CD14-positive monocyte (primary cell): ENCODE data around the gene SYNE1. TPM values are rescaled to one million over a fixed set of nuclear protein-coding genes. Genes with fewer than 3 reads are reported as not detected.

Experiments used
- DNase-seq, 3 donors: peaks; one replicate each; pipeline ENCODE4 v3.0.0-alpha.2; 2011 to 2022
- H2AFZ ChIP-seq: 2 replicates; pipeline ENCODE4 v1.6.0; 2012; ENCODE audit warnings: mild to moderate bottlenecking, low read depth, low read length, inconsistent platforms; ENCODE audit not compliant: insufficient read depth, poor library complexity, severe bottlenecking
- H3K27ac ChIP-seq, 2 donors: 1 replicate in 1 of 2; 2 replicates in 1 of 2; pipeline ENCODE4 v1.5.1; 2012 to 2013; ENCODE audit warnings: low read length in 2 of 2, control low read depth in 1 of 2, inconsistent platforms in 1 of 2, low read depth in 1 of 2, mild to moderate bottlenecking in 1 of 2
- H3K27me3 ChIP-seq, 2 donors: one replicate each; pipeline versions ENCODE4 v1.6.0 to v1.6.1; 2011 to 2013; ENCODE audit warnings: low read length in 2 of 2; ENCODE audit not compliant: control insufficient read depth in 2 of 2, insufficient read depth in 2 of 2
- H3K36me3 ChIP-seq, 2 donors: replicated peaks in 1 of 2; 1 replicate in 1 of 2; 2 replicates in 1 of 2; pipeline versions ENCODE4 v1.5.1 to v1.6.1; 2012 to 2013; ENCODE audit warnings: low read length in 2 of 2, control low read depth in 1 of 2, inconsistent platforms in 1 of 2, mild to moderate bottlenecking in 1 of 2; ENCODE audit not compliant: insufficient read depth in 2 of 2, control insufficient read depth in 1 of 2
- H3K4me1 ChIP-seq, 2 donors: 1 replicate in 1 of 2; 2 replicates in 1 of 2; pipeline versions ENCODE4 v1.5.1 to v1.6.1; 2012 to 2013; ENCODE audit warnings: low read length in 2 of 2, control low read depth in 1 of 2, inconsistent platforms in 1 of 2, mild to moderate bottlenecking in 1 of 2, moderate library complexity in 1 of 2; ENCODE audit not compliant: insufficient read depth in 2 of 2, control insufficient read depth in 1 of 2
- H3K4me2 ChIP-seq: replicated peaks from 2 replicates; pipeline ENCODE3; 2012; ENCODE audit warnings: low read length, moderate library complexity, mild to moderate bottlenecking; ENCODE audit not compliant: poor library complexity, severe bottlenecking; ENCODE audit errors: extremely low read depth
- H3K4me3 ChIP-seq, 3 experiments: fragments of 200-600 bp in 1 of 3; sonication (generic) in 1 of 3; replicated peaks in 1 of 3; 1 replicate in 2 of 3; 2 replicates in 1 of 3; pipeline ENCODE4 v1.5.1; 2011 to 2013; ENCODE audit warnings: low read length in 3 of 3, mild to moderate bottlenecking in 3 of 3, control low read depth in 2 of 3, low read depth in 2 of 3, inconsistent platforms in 1 of 3, moderate library complexity in 1 of 3
- H3K79me2 ChIP-seq: 2 replicates; pipeline ENCODE4 v1.6.0; 2012; ENCODE audit warnings: mild to moderate bottlenecking, control low read depth, inconsistent platforms, low read length, moderate library complexity; ENCODE audit not compliant: insufficient read depth
- H3K9ac ChIP-seq: 2 replicates; pipeline ENCODE4 v1.6.0; 2017; ENCODE audit warnings: low read length, mild to moderate bottlenecking; ENCODE audit not compliant: insufficient read depth, poor library complexity, severe bottlenecking
- H3K9me3 ChIP-seq, 2 donors: replicated peaks in 1 of 2; 1 replicate in 1 of 2; 2 replicates in 1 of 2; pipeline versions ENCODE4 v1.5.1 to v1.6.1; 2012 to 2013; ENCODE audit warnings: low read length in 2 of 2, control low read depth in 1 of 2; ENCODE audit not compliant: control insufficient read depth in 1 of 2, insufficient read depth in 1 of 2
- H4K20me1 ChIP-seq: 2 replicates; pipeline ENCODE4 v1.6.0; 2012; ENCODE audit warnings: mild to moderate bottlenecking, low read length, control low read depth, moderate library complexity; ENCODE audit not compliant: insufficient read depth
- H3K27ac Mint-ChIP-seq, 7 donors: one replicate each; pipeline ENCODE4 v1.8.0; 2020; ENCODE audit warnings: mild to moderate bottlenecking in 7 of 7, mixed read lengths in 7 of 7, moderate library complexity in 6 of 7, inconsistent platforms in 2 of 7
- H3K27me3 Mint-ChIP-seq, 3 donors: one replicate each; pipeline ENCODE4 v1.8.0; 2021 to 2022; ENCODE audit warnings: low read depth in 3 of 3, mild to moderate bottlenecking in 3 of 3, mixed read lengths in 3 of 3, moderate library complexity in 3 of 3, inconsistent platforms in 1 of 3
- H3K36me3 Mint-ChIP-seq, 2 donors: one replicate each; pipeline ENCODE4 v1.8.0; 2020; ENCODE audit warnings: mixed read lengths in 2 of 2, inconsistent platforms in 1 of 2, mild to moderate bottlenecking in 1 of 2
- H3K4me1 Mint-ChIP-seq: one replicate; pipeline ENCODE4 v1.8.0; 2020; ENCODE audit warnings: mild to moderate bottlenecking, mixed read lengths
- H3K4me3 Mint-ChIP-seq, 2 donors: one replicate each; pipeline ENCODE4 v1.8.0; 2020; ENCODE audit warnings: mild to moderate bottlenecking in 2 of 2, mixed read lengths in 2 of 2, moderate library complexity in 1 of 2
- H3K9me3 Mint-ChIP-seq, 7 donors: one replicate each; pipeline ENCODE4 v1.8.0; 2020 to 2022; ENCODE audit warnings: mixed read lengths in 7 of 7, mild to moderate bottlenecking in 6 of 7, moderate library complexity in 6 of 7, inconsistent platforms in 2 of 7
- WGBS: methylation state at CpG from one replicate; pipeline ENCODE4 v1.1.5; 2013; ENCODE audit warnings: missing lambda C conversion rate; ENCODE audit not compliant: insufficient coverage; 5-methylcytosine and 5-hydroxymethylcytosine counted together
- intact Hi-C, 2 donors: fragments of 100-400 bp; cut with micrococcal nuclease; formaldehyde crosslinking; loops; one replicate each; pipeline versions ENCODE4 v1.15.0 to v1.15.1; 2023
- polyA plus RNA-seq, 3 donors: library from polyadenylated mRNA; depleted of rRNA in 1 of 3; unstranded in 2 of 3; stranded (reverse) in 1 of 3; fragments of 300-500 nt in 2 of 3; fragments of >200 nt in 1 of 3; fragmentation: Illumina TruSeq in 2 of 3; gene quantifications; 1 replicate in 2 of 3; 2 replicates in 1 of 3; pipeline ENCODE4 v1.2.3, GENCODE V29; 2012 to 2021
- TF ChIP-seq, protein P1 (sequence below): fragments of 200-600 bp; IDR thresholded peaks from one replicate; pipeline ENCODE4 v1.8.0; 2022; ENCODE audit warnings: antibody characterized with exemption, mild to moderate bottlenecking

The SYNE1 gene
- polyA plus RNA-seq, 3 donors = 3.7 to 24.5 (median 8.1) TPM

DNA sequence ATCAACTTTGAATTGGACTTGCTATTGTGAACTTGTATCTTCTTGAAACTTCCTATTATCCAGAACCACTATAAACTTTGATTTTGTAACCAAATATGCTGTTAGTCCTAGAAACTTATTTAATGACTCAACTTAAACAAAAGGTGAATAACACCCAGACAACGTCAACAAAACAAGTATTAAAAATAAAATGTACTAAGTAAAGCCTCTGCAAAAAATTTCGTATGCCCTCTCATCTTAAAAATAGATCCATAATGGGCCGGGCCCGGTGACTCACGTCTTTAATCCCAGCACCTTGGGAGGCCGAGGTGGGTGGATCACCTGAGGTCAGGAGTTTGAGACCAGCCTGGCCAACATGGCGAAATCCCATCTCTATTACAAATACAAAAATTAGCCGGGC lies 428.0 kb downstream of the SYNE1 start:
- Histone ChIP-seq H3K9me3 (no peaks in the 10 kb centered on the region), H3K4me3 (no peak overlapping the region), H2AFZ (no peak overlapping the region), H3K27ac (no peak overlapping the region), H4K20me1 (no peaks in the 10 kb centered on the region), H3K36me3 (peaks cover 39 to 79% of the 10 kb centered on the region in 2 donors), H3K27me3 (no peaks in the 10 kb centered on the region), H3K9ac (no peak overlapping the region), H3K4me2 (no peak overlapping the region), H3K79me2 (no peaks in the 10 kb centered on the region), H3K4me1 (no peaks in the 10 kb centered on the region)
- WGBS = no CpG with 5 or more reads among the region's 8 CpGs
- TF ChIP-seq, protein P1, sequence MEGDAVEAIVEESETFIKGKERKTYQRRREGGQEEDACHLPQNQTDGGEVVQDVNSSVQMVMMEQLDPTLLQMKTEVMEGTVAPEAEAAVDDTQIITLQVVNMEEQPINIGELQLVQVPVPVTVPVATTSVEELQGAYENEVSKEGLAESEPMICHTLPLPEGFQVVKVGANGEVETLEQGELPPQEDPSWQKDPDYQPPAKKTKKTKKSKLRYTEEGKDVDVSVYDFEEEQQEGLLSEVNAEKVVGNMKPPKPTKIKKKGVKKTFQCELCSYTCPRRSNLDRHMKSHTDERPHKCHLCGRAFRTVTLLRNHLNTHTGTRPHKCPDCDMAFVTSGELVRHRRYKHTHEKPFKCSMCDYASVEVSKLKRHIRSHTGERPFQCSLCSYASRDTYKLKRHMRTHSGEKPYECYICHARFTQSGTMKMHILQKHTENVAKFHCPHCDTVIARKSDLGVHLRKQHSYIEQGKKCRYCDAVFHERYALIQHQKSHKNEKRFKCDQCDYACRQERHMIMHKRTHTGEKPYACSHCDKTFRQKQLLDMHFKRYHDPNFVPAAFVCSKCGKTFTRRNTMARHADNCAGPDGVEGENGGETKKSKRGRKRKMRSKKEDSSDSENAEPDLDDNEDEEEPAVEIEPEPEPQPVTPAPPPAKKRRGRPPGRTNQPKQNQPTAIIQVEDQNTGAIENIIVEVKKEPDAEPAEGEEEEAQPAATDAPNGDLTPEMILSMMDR = no peak
- no peak overlapping the region for H3K27ac Mint-ChIP-seq
- H3K9me3 Mint-ChIP-seq = peaks cover 0 to 1% (median 0%) of the 10 kb centered on the region in 7 donors
- H3K27me3 Mint-ChIP-seq = no peaks in the 10 kb centered on the region
- intact Hi-C loops = no loop called here
- no peaks in the 10 kb centered on the region for H3K4me1 Mint-ChIP-seq
- peaks cover 67 to 75% of the 10 kb centered on the region in 2 donors for H3K36me3 Mint-ChIP-seq
- no peak overlapping the region for H3K4me3 Mint-ChIP-seq
- no peak for DNase-seq

DNA sequence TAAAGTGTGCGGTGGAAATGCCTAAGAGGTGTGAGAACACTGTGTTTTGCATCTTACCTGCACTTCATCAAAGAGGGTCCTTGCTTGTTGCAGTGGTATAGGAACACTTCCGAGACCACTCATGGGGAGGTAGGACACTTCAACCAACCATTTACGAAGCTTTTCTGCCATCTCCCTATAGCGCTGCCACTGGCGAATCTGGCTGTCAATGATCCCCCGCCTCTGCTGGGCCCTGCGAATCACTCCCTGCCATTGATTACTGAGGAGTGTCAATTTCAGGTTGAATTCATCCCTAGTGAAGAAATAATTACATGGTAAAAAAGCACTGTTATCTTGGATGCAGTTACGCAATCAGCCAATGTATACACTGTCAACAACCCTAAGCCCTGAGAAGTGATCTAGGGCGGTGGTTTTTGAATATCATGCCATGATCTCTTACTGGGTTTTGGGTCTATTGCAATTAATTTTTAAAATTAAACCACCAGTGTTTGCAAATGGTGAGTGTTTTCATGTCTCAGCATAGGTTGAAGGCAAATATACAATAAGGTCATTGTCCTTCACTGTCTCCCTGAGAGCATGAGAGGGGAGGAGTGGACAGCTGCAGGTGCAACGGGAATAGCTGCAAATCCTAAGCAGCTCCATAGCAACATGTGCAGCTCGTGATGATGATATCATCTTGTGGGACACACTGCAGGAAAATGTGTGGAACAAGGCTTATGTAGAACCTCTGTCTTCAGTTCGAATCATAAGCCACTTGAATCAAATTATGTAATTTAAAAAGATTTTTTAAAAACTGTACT lies 429.0 kb downstream of the SYNE1 start:
- no peak overlapping the region for H3K4me3 ChIP-seq

More for the DNA sequence above, 429.0 kb downstream of the SYNE1 start:
- Histone ChIP-seq H3K27me3 (no peaks in the 10 kb centered on the region), H3K9ac (no peak overlapping the region), H3K4me2 (no peak overlapping the region), H3K79me2 (no peaks in the 10 kb centered on the region), H3K36me3 (peaks cover 32 to 81% of the 10 kb centered on the region in 2 donors), H3K27ac (no peak overlapping the region), H3K4me1 (no peaks in the 10 kb centered on the region), H2AFZ (no peak overlapping the region), H4K20me1 (no peaks in the 10 kb centered on the region), H3K9me3 (no peaks in the 10 kb centered on the region)
- TF ChIP-seq, protein P1 = no peak
- Mint-ChIP-seq H3K27me3 (no peaks in the 10 kb centered on the region), H3K27ac (no peak overlapping the region), H3K36me3 (peaks cover 60 to 75% of the 10 kb centered on the region in 2 donors), H3K4me3 (no peak overlapping the region), H3K4me1 (no peaks in the 10 kb centered on the region), H3K9me3 (peaks cover 0 to 1% (median 0%) of the 10 kb centered on the region in 7 donors)
- 96% methylated on average over 4 of the region's 12 CpGs for WGBS
- intact Hi-C loops = no loop called here
- DNase-seq = no peak
